Loucy (cell line): ENCODE results near the gene MACROD2.

Experiments
- H2AFZ ChIP-seq: fragments of 200-600 bp; sonication (generic); 2 replicates; pipeline ENCODE4 v1.6.0; 2016; ENCODE audit warnings: antibody characterized with exemption, mild to moderate bottlenecking, low read length, moderate library complexity
- H3F3A ChIP-seq: fragments of 200-600 bp; 2 replicates; pipeline ENCODE4 v1.6.0; 2016; ENCODE audit warnings: antibody characterized with exemption, low read depth, mild to moderate bottlenecking
- H3K27me3 ChIP-seq: fragments of 200-600 bp; sonication (generic); 2 replicates; pipeline ENCODE4 v1.6.1; 2014; ENCODE audit warnings: low read length, mild to moderate bottlenecking; ENCODE audit not compliant: insufficient read depth, poor library complexity, severe bottlenecking
- H3K36me3 ChIP-seq: fragments of 200-600 bp; sonication (generic); 2 replicates; pipeline ENCODE4 v1.6.1; 2016; ENCODE audit warnings: low read length; ENCODE audit not compliant: insufficient read depth
- H3K4me1 ChIP-seq: fragments of 200-600 bp; sonication (generic); 2 replicates; pipeline ENCODE4 v1.5.1; 2014; ENCODE audit warnings: low read length, mild to moderate bottlenecking; ENCODE audit not compliant: insufficient read depth, poor library complexity, severe bottlenecking
- H3K4me2 ChIP-seq: fragments of 200-600 bp; sonication (generic); 2 replicates; pipeline ENCODE4 v1.6.0; 2014; ENCODE audit warnings: antibody characterized with exemption, low read length, low read depth, mild to moderate bottlenecking; ENCODE audit not compliant: poor library complexity, severe bottlenecking
- H3K4me3 ChIP-seq: fragments of 200-600 bp; sonication (generic); 2 replicates; pipeline ENCODE4 v1.5.1; 2014; ENCODE audit warnings: low read length, mild to moderate bottlenecking, mixed read lengths; ENCODE audit not compliant: poor library complexity, severe bottlenecking
- H3K79me2 ChIP-seq: fragments of 200-600 bp; sonication (generic); 2 replicates; pipeline ENCODE4 v1.6.1; 2014; ENCODE audit warnings: low read length; ENCODE audit not compliant: insufficient read depth
- H3K9ac ChIP-seq: fragments of 200-600 bp; sonication (generic); 2 replicates; pipeline ENCODE4 v1.6.0; 2014; ENCODE audit warnings: mild to moderate bottlenecking, low read depth, low read length, moderate library complexity; ENCODE audit not compliant: poor library complexity, severe bottlenecking
- H3K9me2 ChIP-seq: fragments of 200-600 bp; sonication (generic); replicated peaks from 2 replicates; pipeline ENCODE4 v1.6.1; 2016; ENCODE audit warnings: low read depth, low read length, mixed read lengths
- H3K9me3 ChIP-seq: fragments of 200-600 bp; sonication (generic); 2 replicates; pipeline ENCODE4 v1.6.1; 2014; ENCODE audit warnings: mild to moderate bottlenecking, antibody characterized with exemption, low read length, low read depth; ENCODE audit not compliant: insufficient read depth
- H4K20me1 ChIP-seq: fragments of 200-600 bp; sonication (generic); 2 replicates; pipeline ENCODE4 v1.6.0; 2014; ENCODE audit warnings: antibody characterized with exemption, low read length, mild to moderate bottlenecking; ENCODE audit not compliant: insufficient read depth, poor library complexity, severe bottlenecking
- EZH2phosphoT487 ChIP-seq: fragments of 200-600 bp; IDR thresholded peaks from 2 replicates; pipeline ENCODE4 v1.6.1; 2018; ENCODE audit warnings: antibody characterized with exemption, mild to moderate bottlenecking, moderate library complexity, borderline replicate concordance
- TF ChIP-seq, protein P1 (sequence below): fragments of 200-600 bp; sonication (generic); conservative IDR thresholded peaks from 2 replicates; pipeline ENCODE4 v1.5.1; 2014; ENCODE audit warnings: mild to moderate bottlenecking, antibody characterized with exemption, low read length

Gene MACROD2

DNA sequence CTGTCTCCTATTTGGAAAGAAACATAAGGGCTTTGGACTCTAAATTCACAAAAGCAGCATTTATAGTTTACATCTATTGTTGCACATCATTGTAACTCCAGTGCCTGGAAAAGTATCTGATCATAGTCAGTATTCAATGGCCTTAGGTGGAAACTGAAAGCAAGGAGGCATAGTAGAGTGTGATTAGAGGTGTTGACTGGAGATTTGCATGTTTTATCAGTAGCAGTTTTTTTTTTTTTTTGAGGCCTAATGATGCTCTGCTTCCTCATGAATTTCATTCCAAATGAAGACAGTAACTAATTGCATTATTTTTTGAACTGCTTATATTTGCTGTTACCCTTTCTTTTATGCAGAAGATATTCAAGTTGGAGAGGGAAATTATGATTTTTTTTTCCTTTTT lies 555.3 kb downstream of the MACROD2 start:
- no peaks in the 10 kb centered on the region for H3K4me1 ChIP-seq
- H3K36me3 ChIP-seq = no peaks in the 10 kb centered on the region
- no peaks in the 10 kb centered on the region for H3K27me3 ChIP-seq
- H3F3A ChIP-seq = no peaks in the 10 kb centered on the region
- no peak for TF ChIP-seq EZH2phosphoT487
- TF ChIP-seq, protein P1, sequence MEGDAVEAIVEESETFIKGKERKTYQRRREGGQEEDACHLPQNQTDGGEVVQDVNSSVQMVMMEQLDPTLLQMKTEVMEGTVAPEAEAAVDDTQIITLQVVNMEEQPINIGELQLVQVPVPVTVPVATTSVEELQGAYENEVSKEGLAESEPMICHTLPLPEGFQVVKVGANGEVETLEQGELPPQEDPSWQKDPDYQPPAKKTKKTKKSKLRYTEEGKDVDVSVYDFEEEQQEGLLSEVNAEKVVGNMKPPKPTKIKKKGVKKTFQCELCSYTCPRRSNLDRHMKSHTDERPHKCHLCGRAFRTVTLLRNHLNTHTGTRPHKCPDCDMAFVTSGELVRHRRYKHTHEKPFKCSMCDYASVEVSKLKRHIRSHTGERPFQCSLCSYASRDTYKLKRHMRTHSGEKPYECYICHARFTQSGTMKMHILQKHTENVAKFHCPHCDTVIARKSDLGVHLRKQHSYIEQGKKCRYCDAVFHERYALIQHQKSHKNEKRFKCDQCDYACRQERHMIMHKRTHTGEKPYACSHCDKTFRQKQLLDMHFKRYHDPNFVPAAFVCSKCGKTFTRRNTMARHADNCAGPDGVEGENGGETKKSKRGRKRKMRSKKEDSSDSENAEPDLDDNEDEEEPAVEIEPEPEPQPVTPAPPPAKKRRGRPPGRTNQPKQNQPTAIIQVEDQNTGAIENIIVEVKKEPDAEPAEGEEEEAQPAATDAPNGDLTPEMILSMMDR = no peak
- no peaks in the 10 kb centered on the region for H3K9me2 ChIP-seq
- no peak overlapping the region for H2AFZ ChIP-seq
- H3K4me2 ChIP-seq = no peak overlapping the region
- no peaks in the 10 kb centered on the region for H4K20me1 ChIP-seq
- H3K9ac ChIP-seq = no peak overlapping the region
- no peak overlapping the region for H3K4me3 ChIP-seq
- no peaks in the 10 kb centered on the region for H3K79me2 ChIP-seq
- no peaks in the 10 kb centered on the region for H3K9me3 ChIP-seq

DNA sequence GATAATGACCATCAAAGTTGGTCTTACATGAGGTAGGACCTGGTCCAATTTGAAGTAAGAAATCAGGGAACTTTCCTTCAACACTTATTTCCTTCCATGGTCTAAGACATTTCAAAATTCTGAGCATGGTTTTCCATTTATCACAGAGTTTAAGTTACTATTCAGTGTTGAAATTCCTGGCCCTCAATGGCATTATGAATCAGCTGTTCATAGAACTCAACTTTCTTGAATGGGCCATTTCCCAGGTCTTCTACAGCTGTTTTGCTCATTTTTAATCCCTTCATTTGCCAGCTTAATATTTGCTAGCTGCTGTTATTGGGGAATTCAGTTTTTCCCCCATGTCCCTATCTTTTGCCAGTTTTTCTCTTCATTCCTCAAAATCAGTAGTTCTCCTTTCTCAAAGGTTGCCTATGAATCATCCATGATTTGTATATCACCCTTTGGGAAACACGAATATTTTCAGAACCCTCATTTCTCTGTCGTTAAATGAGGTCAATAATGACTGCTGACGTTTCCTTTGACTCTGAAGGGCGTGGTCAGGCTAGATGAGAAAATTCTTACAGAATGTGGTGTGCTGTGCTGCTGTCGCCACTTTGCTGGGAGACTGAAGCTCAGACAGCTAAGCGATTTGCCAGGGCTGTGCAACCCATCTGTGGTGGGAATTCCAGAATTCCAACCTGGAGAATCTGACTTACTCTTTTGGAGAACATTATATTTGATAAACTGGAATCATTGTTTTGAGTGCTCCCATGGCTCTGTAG lies 558.6 kb downstream of the MACROD2 start:
- Histone ChIP-seq H3F3A (no peaks in the 10 kb centered on the region), H4K20me1 (no peaks in the 10 kb centered on the region), H3K36me3 (no peaks in the 10 kb centered on the region), H3K4me3 (no peak overlapping the region), H2AFZ (no peak overlapping the region), H3K9me3 (no peaks in the 10 kb centered on the region), H3K9me2 (no peaks in the 10 kb centered on the region), H3K4me1 (no peaks in the 10 kb centered on the region), H3K9ac (no peak overlapping the region), H3K27me3 (no peaks in the 10 kb centered on the region), H3K79me2 (no peaks in the 10 kb centered on the region), H3K4me2 (no peak overlapping the region)
- TF ChIP-seq, protein P1 = no peak
- TF ChIP-seq EZH2phosphoT487 = no peak

DNA sequence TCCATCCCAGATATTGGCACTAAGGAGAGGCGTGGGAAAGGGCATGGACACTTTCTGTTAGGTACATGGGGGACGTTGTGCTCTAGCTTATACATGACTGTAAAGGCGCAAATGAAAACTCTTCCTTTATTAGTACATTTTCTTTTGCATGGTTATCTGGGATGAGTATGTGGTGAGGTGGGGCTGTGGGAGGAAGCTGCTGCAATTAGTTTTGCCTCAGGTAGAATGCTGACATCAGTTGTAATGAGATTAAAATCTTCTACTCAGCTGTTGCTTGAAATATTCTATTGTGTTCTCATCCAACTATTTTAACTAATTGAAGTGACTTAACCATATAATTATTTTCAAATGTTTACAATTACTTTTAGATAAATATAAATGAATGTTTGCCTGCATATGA lies 560.4 kb downstream of the MACROD2 start:
- Histone ChIP-seq H3K9me3 (no peaks in the 10 kb centered on the region), H3K4me2 (no peak overlapping the region), H3K4me1 (no peaks in the 10 kb centered on the region)

More for the DNA sequence above, 560.4 kb downstream of the MACROD2 start:
- H3F3A ChIP-seq = no peaks in the 10 kb centered on the region
- H3K9ac ChIP-seq = no peak overlapping the region
- TF ChIP-seq, protein P1 = no peak
- no peak for TF ChIP-seq EZH2phosphoT487
- H3K4me3 ChIP-seq = no peak overlapping the region
- H3K9me2 ChIP-seq = no peaks in the 10 kb centered on the region
- no peak overlapping the region for H2AFZ ChIP-seq
- no peaks in the 10 kb centered on the region for H3K27me3 ChIP-seq
- no peaks in the 10 kb centered on the region for H3K36me3 ChIP-seq
- no peaks in the 10 kb centered on the region for H3K79me2 ChIP-seq
- H4K20me1 ChIP-seq = no peaks in the 10 kb centered on the region
